ENCODE results near the gene LHX2.
"Not testable (repeated sequence)": the region's sequence is repeated elsewhere in the genome, so short reads cannot be mapped to it uniquely, and the experiment has no call there.

Gene LHX2, protein sequence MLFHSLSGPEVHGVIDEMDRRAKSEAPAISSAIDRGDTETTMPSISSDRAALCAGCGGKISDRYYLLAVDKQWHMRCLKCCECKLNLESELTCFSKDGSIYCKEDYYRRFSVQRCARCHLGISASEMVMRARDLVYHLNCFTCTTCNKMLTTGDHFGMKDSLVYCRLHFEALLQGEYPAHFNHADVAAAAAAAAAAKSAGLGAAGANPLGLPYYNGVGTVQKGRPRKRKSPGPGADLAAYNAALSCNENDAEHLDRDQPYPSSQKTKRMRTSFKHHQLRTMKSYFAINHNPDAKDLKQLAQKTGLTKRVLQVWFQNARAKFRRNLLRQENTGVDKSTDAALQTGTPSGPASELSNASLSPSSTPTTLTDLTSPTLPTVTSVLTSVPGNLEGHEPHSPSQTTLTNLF

DNA sequence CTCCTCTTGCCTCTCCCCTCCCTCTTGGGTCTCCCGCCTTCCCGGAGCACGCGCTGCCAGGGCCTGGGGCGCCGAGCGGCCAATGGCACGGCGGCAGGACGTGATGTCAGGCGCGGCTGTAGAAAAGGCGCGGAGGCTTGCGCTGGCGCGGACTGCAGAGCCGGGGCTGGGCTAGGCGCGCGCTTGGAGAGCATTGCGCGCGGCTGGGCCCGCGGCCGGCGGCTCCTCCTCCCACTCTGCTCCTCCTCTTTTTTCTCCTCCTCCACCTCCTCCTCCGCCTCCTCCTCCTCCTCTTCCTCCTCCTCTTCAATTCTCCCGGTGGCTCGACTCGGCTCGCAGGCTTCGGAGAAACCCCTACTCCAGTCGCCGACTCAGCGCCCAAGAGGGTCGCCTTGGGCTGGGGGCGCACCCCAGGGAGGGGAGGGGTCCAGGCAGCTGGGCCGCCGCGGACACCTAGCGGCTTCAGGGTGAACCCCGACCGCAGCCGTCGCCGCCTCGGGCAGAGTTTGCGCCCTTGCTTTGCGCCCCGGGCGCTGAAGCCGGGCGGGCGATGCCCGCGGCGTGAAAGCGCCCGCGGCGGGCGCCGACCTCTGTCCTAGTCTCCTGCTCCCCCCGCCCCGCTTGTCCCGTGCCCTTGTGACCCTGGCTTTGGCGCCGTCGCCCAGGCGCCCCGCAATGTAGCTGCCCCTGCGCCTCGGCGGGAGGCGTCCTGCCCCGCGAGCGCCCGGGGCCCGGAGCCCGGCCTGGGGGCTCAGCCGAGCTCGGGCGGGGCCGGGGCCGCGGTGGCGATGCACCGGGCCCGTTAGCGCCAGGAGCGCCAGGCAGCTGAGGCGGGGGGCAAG, at the start of gene LHX2:
LHX2 (plus strand) TSS at position 309 of the 842 bp plus-strand sequence. CDS start 581 bp downstream, outside the sequence.
- DNase-seq (ENCODE audit: low read depth in 1 of 2, low spot score in 1 of 2) = no peak

DNA sequence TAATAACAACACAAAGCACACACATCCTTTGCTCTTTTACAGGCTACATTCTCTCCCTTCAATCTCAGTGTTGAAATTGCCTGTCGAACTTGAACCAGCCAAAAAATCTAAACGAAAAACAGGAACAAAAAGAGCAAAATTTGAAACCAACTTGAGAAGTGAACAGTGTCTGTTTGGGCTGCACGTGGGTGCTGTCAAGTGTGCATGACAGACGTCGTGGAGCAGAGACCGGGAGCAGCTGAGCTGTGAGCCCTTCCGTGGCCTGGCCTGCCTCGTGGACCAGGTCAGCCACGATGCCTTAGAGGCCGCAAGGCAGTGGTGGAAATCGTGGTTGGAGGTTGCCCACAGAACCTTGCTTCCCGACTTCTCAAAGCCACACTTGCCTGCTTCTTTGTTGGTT, 46.8 kb upstream of the LHX2 start:
- DNase-seq (ENCODE audit: low read depth in 1 of 2, low spot score in 1 of 2) = no peak

DNA sequence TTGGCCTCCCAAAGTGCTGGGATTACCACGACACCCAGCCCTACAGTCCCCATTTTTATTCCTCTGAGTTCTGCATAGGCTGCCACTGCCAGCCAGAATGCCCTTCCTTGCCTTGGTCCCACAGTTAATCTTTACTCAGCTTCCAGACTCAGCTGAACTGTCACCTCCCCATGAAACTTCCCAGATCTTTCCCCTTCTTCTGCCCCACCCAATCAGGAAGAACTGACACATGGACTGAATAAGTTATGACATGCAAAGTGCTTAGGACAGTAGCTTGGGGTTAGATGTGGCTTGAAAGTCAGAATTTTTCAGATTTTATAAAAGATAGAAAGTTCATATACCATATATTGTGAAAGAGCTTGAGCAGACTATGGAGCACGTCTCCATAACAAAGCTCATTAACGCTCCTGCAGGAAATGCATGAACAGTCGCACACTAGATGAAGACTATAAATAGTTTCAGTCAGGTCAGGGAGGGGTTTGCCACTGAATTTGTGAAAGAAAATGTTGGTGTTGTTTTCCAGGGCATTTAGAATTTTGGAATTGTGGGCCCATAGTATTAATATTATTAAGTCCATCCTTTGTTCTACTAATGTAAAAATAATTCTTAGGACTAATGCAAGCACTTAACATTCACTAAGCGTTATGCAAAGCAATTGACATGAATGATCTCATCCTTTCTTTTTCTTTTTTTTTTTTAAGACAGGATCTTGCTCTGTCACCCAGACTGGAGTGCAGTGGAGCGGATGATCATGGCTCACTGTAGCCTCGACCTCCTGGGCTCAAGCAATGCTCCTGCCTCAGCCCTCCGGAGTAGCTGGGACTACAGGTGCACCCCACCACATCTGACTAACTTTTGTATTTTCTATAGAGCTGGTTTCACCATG, 45.5 kb upstream of the LHX2 start:
- DNase-seq (ENCODE audit: low read depth in 1 of 2, low spot score in 1 of 2) = no peak

- DNase-seq (ENCODE audit: low read depth in 1 of 2, low spot score in 1 of 2) = no peak
Measured at GRCh38 chr9:123967323-123967722, 44.2 kb upstream of the LHX2 start.

DNA sequence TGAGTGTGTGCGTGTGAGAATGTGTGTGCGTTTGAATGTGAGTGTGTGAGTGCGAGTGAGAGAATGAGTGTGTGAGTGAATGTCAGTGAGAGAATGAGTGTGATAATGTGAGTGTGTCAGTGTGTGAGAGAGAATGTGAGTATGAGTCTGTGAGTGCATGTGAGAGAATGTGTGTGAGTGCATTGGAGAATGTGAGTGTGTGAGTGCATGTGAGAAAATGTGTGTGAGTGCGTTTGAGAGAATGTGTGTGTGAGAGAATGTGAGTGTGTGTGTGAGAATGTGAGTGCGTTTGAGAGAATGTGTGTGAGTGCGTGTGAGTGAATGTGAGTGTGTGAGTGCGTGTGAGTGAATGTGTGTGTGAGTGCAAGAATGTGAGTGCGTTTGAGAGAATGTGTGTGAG, 39.0 kb upstream of the LHX2 start:
- no peak for DNase-seq (ENCODE audit: low read depth in 1 of 2, low spot score in 1 of 2)

GRCh38 chr9:123973590-123974223, 37.9 kb upstream of the LHX2 start:
- no peak for DNase-seq (ENCODE audit: low read depth in 1 of 2, low spot score in 1 of 2)

DNA sequence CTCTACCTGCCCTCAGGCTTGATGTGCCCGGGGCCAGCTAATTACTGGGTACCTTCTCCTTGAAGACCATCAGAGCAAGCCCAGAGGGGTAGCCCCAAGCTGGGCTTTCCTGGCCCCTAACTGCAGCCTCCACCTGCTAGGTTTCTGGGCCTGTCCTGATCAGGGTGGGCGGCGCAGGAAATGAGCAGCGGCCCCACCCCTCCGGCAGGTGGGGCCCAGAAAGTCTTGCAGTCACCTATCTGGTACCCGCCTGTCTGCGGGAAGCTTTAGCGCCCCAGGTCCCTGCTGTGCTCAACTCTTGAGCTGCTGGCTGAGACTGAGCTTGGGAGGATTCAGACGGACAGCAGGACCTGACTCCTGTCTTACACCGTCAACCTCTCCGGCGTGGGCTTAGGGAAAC, 37.1 kb upstream of the LHX2 start:
- no peak for DNase-seq (ENCODE audit: low read depth in 1 of 2, low spot score in 1 of 2)

DNA sequence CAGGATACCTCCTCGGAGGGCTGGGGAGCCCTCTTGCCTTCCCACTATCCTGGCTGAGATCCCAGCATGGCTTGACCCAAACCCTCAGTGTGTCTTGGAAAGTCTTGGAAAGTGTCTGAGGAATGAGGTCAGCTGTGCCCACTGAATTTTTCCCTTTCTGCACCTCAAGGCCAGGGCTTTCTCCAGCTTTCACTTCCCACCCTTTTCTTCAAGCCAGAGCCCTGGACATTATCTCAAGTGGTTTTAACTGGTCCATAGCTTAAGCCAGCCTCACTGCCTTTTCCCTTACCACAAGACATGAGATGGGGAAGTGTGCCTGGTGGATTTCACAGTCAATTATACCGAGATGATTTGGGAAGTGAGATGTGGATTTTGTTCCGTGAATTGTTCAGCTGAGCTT, 35.7 kb upstream of the LHX2 start:
- no peak for DNase-seq (ENCODE audit: low read depth in 1 of 2, low spot score in 1 of 2)

- DNase-seq (ENCODE audit: low read depth in 1 of 2, low spot score in 1 of 2) = not testable (repeated sequence)
Measured at GRCh38 chr9:123976579-123976978, 35.0 kb upstream of the LHX2 start.

GRCh38 chr9:123978981-123979380, 32.6 kb upstream of the LHX2 start:
- no peak for DNase-seq (ENCODE audit: low read depth in 1 of 2, low spot score in 1 of 2)

- DNase-seq (ENCODE audit: low read depth in 1 of 2, low spot score in 1 of 2) = no peak
Measured at GRCh38 chr9:123982535-123982934, 29.0 kb upstream of the LHX2 start.

DNA sequence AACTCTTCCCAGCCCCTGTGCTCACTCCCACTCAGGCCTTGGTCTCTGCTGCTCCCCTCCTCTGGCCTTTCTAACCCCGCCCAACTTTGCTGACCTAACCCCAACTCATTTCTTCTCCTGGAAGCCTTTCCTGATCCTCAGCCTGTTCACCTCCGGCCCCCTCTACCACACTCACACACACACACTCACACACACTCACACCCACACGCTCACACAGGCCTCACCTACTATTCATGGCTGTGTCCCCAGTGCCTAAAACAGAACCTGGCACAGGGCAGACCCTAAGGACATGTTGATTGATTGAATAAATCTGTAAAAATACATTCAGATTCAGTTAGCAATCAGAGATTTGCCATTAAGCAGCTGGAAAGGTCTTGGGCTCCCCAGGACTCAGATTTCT, 28.5 kb upstream of the LHX2 start:
- no peak for DNase-seq (ENCODE audit: low read depth in 1 of 2, low spot score in 1 of 2)

- DNase-seq (ENCODE audit: low read depth in 1 of 2, low spot score in 1 of 2) = no peak
Measured at GRCh38 chr9:123984802-123985201, 26.8 kb upstream of the LHX2 start.

GRCh38 chr9:123985869-123986268, 25.7 kb upstream of the LHX2 start:
- DNase-seq (ENCODE audit: low read depth in 1 of 2, low spot score in 1 of 2) = no peak

- DNase-seq (ENCODE audit: low read depth in 1 of 2, low spot score in 1 of 2) = no peak
Measured at GRCh38 chr9:123990427-123990826, 21.1 kb upstream of the LHX2 start.

DNA sequence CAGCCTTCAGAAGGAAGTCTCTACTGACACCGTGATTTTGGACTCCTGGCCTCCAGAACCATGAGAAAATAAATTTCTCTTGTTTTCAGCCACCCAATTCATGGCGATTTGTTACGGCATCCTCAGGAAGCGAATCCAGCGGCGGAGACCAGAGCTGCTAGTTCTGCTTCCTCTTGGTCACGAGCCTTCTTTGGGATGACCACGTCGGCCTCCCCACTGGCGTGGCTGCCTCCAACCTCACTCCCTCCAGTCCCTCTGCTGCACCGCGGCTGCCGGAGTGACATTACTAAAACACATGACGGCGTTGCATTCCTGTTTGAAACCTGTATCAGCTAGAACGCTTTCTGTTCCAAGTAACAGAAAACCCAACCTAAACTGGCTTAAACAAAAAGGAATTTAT, 18.9 kb upstream of the LHX2 start:
- not testable (repeated sequence) for DNase-seq (ENCODE audit: low read depth in 1 of 2, low spot score in 1 of 2)

DNA sequence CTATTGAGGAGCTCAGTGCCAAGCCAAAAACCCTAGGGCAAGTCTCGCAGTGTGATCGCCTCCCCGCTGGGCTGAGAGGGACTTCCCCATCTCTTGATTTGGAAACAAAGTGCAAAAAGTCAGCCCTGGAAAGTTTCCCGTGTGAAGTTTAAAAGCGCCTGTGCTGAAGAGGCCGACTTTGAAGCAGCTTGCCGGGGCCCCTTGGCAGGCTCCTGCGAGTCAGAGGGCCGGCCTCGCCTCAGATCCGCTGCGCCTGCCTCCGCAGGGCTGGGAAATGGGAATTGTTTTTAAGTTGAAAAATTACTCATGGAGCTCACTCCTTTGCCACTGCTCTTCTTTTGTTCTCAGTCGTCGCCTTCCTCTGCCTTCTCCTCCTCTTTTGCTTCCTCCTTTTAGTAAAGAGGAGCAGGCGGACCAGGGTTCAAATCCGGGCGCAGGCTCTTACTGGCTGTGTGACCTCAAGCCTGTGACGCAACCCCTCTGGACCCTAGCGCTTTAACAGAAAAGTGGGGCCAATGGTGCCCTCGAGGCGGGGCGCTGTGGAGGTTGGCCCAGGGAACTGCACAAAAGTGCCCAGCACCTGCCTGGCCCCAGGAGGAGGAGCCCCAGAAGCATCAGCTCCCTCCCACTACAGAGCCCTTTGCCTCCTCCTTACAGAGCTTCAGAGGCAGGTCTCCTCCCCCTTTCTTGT, 14.7 kb upstream of the LHX2 start:
- no peak for DNase-seq (ENCODE audit: low read depth in 1 of 2, low spot score in 1 of 2)

- no peak for DNase-seq (ENCODE audit: low read depth in 1 of 2, low spot score in 1 of 2)
Measured at GRCh38 chr9:123997665-123998277, 13.8 kb upstream of the LHX2 start.

- DNase-seq (ENCODE audit: low read depth in 1 of 2, low spot score in 1 of 2) = no peak
Measured at GRCh38 chr9:123998278-123998925, 13.2 kb upstream of the LHX2 start.

Data from activated T-helper 1 cell treated with anti-CD3 and anti-CD28 coated beads, Interleukin-2, amount 50 U/mL, for 16 hours (primary cell).